ENCODE measurements around the gene ARHGAP33. TPM values are rescaled to one million over a fixed set of nuclear protein-coding genes. Genes with fewer than 3 reads are reported as not detected.

The ARHGAP33 gene
- total and polyA plus RNA-seq, 2 donors (not counting 3 experiments of a cell fraction or from before 2014, with no cell fraction given): 11.0 to 18.4 TPM

- H3K4me3 ChIP-seq (replicated peaks in 1 of 3; ENCODE audit: insufficient read depth in 1 of 3, low read depth in 1 of 3, low read length in 3 of 3): no peak overlapping the region
- ChIA-PET CTCF (no interaction called here), POLR2A (no interaction called here)
- H4K20me1 ChIP-seq (replicated peaks; ENCODE audit: control insufficient read depth, extremely low read depth, insufficient read depth, low read length): no peaks in the 10 kb centered on the region
- FAIRE-seq (no peak), DNase-seq (ENCODE audit: low read depth, low spot score) (no peak)
- no peaks in the 10 kb centered on the region for H3K79me2 ChIP-seq (ENCODE audit: control insufficient read depth, insufficient read depth, low read length)
- H3K9ac ChIP-seq (replicated peaks; ENCODE audit: extremely low read depth, insufficient read depth, low read length): no peak overlapping the region
- no peaks in the 10 kb centered on the region for H3K27me3 ChIP-seq (ENCODE audit: control insufficient read depth in 2 of 2, insufficient read depth in 2 of 2, low read length in 2 of 2)
- H3K9me1 ChIP-seq (replicated peaks; ENCODE audit: control insufficient read depth, extremely low read depth, insufficient read depth, low read length): no peaks in the 10 kb centered on the region
- H3K4me1 ChIP-seq (ENCODE audit: control insufficient read depth, extremely low read depth, insufficient read depth, low read length): no peaks in the 10 kb centered on the region
- no peaks in the 10 kb centered on the region for H3K9me3 ChIP-seq (replicated peaks; ENCODE audit: control insufficient read depth, insufficient read depth, low read length)
- intact Hi-C loops (cut with micrococcal nuclease) (no loop called here), dilution Hi-C loops (cut with MboI; ENCODE audit: extremely low pct_ligation_motif_present, low sequenced_read_pairs) (no loop called here)
- H3K36me3 ChIP-seq (ENCODE audit: control insufficient read depth in 2 of 2, extremely low read depth in 1 of 2, insufficient read depth in 2 of 2, low read length in 2 of 2): peaks cover 0 to 6% of the 10 kb centered on the region in 2 experiments
- TF ChIP-seq FOS (IDR thresholded peaks at IDR 0.05; ENCODE audit: borderline replicate concordance, insufficient read depth, low read length): no peak
- TF ChIP-seq GATA2 (IDR thresholded peaks at IDR 0.05; ENCODE audit: insufficient read depth, insufficient read length, low read depth, low read length): no peak
- no peak for TF ChIP-seq MAX (IDR thresholded peaks at IDR 0.05; ENCODE audit: insufficient read depth, insufficient read length)
- TF ChIP-seq JUN (IDR thresholded peaks at IDR 0.05; ENCODE audit: borderline replicate concordance, insufficient read depth, insufficient read length, low read depth): no peak
- TF ChIP-seq POLR2AphosphoS5 (IDR thresholded peaks at IDR 0.05; ENCODE audit: insufficient read depth, low read depth, low read length): no peak
- TF ChIP-seq MYC (IDR thresholded peaks at IDR 0.05; ENCODE audit: low read depth, low read length): no peak
- no peak for TF ChIP-seq EZH2 (IDR thresholded peaks at IDR 0.05; ENCODE audit: borderline replicate concordance, low read depth, low read length, severe bottlenecking)
- TF ChIP-seq CTCF (IDR thresholded peaks at IDR 0.05; ENCODE audit: extremely low read depth in 1 of 2, insufficient read depth in 1 of 2, low read depth in 1 of 2, low read length in 2 of 2): no peak
- no peak for TF ChIP-seq POLR2A (IDR thresholded peaks at IDR 0.05; ENCODE audit: low read depth, low read length)
- H3K27ac ChIP-seq (ENCODE audit: insufficient read depth, low read depth, low read length): no peak overlapping the region
- H2AFZ ChIP-seq (ENCODE audit: low read depth, low read length): no peak overlapping the region
- BruUV-seq (replicated peaks): no TSS peak
- H3K4me2 ChIP-seq (ENCODE audit: insufficient read depth, low read length): no peak overlapping the region
These were observed 7.2 kb downstream of the ARHGAP33 start for GRCh38 chr19:35782589-35782988.

All from endothelial cell of umbilical vein (primary cell).